Measurements from ENCODE around the gene HSD3B1.

HSD3B1 gene

GRCh38 chr1:119506941-119507340 lies at the start of gene HSD3B1:
Gene HSD3B1, plus strand, starts transcription at chr1:119507210. Its CDS starts 267 bp downstream, at chr1:119507477.
- no peak for DNase-seq (ENCODE audit: low read depth, low spot score)

- DNase-seq (ENCODE audit: low read depth, low spot score): no peak
These were observed 44.0 kb upstream of the HSD3B1 start for GRCh38 chr1:119462964-119463363.

- DNase-seq (ENCODE audit: low read depth, low spot score): no peak
These were observed 43.4 kb upstream of the HSD3B1 start for GRCh38 chr1:119463569-119463968.

- no peak for DNase-seq (ENCODE audit: low read depth, low spot score)
These were observed 40.6 kb upstream of the HSD3B1 start for GRCh38 chr1:119466445-119466844.

GRCh38 chr1:119467219-119467618 lies 39.8 kb upstream of the HSD3B1 start:
- DNase-seq (ENCODE audit: low read depth, low spot score): no peak

- DNase-seq (ENCODE audit: low read depth, low spot score): no peak
These were observed 38.9 kb upstream of the HSD3B1 start for GRCh38 chr1:119467857-119468668.

- DNase-seq (ENCODE audit: low read depth, low spot score): no peak
These were observed 37.3 kb upstream of the HSD3B1 start for GRCh38 chr1:119469741-119470140.

GRCh38 chr1:119470377-119470776 lies 36.6 kb upstream of the HSD3B1 start:
- DNase-seq (ENCODE audit: low read depth, low spot score): no peak

GRCh38 chr1:119470958-119471357 lies 36.1 kb upstream of the HSD3B1 start:
- DNase-seq (ENCODE audit: low read depth, low spot score): no peak

- no peak for DNase-seq (ENCODE audit: low read depth, low spot score)
These were observed 35.4 kb upstream of the HSD3B1 start for GRCh38 chr1:119471566-119471965.

GRCh38 chr1:119472080-119472818 lies 34.8 kb upstream of the HSD3B1 start:
- no peak for DNase-seq (ENCODE audit: low read depth, low spot score)

- no peak for DNase-seq (ENCODE audit: low read depth, low spot score)
These were observed 34.2 kb upstream of the HSD3B1 start for GRCh38 chr1:119472819-119473175.

- DNase-seq (ENCODE audit: low read depth, low spot score): peak; percentile 56
These were observed 31.1 kb upstream of the HSD3B1 start for GRCh38 chr1:119475866-119476439.

GRCh38 chr1:119477710-119478109 lies 29.3 kb upstream of the HSD3B1 start:
- DNase-seq (ENCODE audit: low read depth, low spot score): no peak

GRCh38 chr1:119480175-119480574 lies 26.8 kb upstream of the HSD3B1 start:
- no peak for DNase-seq (ENCODE audit: low read depth, low spot score)

- no peak for DNase-seq (ENCODE audit: low read depth, low spot score)
These were observed 25.1 kb upstream of the HSD3B1 start for GRCh38 chr1:119481951-119482350.

GRCh38 chr1:119482517-119483425 lies 24.2 kb upstream of the HSD3B1 start:
- DNase-seq (ENCODE audit: low read depth, low spot score): no peak

- no peak for DNase-seq (ENCODE audit: low read depth, low spot score)
These were observed 23.4 kb upstream of the HSD3B1 start for GRCh38 chr1:119483441-119484200.

GRCh38 chr1:119485201-119485600 lies 21.8 kb upstream of the HSD3B1 start:
- DNase-seq (ENCODE audit: low read depth, low spot score): no peak

- no peak for DNase-seq (ENCODE audit: low read depth, low spot score)
These were observed 18.8 kb upstream of the HSD3B1 start for GRCh38 chr1:119488216-119488615.

- no peak for DNase-seq (ENCODE audit: low read depth, low spot score)
These were observed 17.8 kb upstream of the HSD3B1 start for GRCh38 chr1:119489201-119489600.

Measured in astrocyte of the hippocampus (primary cell).